Measurements from ENCODE around the gene RNASE8. TPM values are rescaled to one million over a fixed set of nuclear protein-coding genes. Genes with fewer than 3 reads are reported as not detected.
A peak's percentile ranks its signal among the peaks of the same experiment; 100 is the strongest.

RNASE8 gene
- total and polyA plus RNA-seq, 8 donors = not detected

DNA sequence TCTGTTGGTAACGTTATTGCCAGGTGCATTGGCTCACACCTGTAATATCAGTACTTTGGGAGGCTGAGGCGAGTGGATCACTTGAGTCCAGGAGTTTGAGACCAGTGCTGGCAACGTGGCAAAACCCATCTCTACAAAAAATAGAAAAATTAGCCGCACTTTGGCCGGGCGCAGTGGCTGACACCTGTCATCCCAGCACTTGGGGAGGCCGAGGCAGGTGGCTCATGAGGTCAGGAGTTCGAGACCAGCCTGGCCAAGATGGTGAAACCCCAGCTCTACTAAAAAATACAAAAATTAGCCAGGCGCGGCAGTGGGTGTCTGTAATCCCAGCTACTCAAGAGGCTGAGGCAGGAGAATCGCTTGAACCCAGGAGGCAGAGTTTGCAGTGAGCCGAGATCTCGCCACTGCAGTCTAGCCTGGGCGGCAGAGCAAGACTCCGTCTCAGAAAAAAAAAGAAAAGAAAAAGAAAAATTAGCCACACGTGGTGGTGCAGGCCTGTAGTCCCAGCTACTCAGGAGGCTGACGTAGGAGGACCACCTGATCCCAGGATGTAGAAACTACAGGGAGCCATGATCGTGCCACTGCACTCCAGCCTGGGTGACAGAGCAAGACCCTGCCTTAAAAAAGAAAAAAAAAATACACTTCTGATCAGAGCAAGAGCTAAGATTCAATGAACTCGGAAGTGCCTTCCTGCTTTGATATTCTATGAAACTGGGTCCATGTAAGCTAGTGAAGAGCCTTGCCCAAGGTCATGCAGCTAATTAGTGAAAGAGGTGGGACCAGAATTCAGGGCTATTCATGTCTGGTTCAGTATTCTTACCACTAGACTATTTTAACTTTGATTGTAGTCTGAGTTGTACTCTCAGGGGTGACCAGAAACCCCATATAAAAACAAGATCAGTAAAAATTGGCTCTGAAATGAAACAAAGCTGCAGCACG lies 4.2 kb upstream of the RNASE8 start:
- peaks cover 3 to 30% (median 13%) of the 10 kb centered on the region in 4 donors for H3K4me1 ChIP-seq
- H3K4me3 ChIP-seq = no peak overlapping the region
- H3K27me3 ChIP-seq = no peaks in the 10 kb centered on the region
- 88 to 90% (median 90%) methylated on average over 20 of the region's 20 CpGs for WGBS, 5 donors
- TF ChIP-seq POLR2AphosphoS5 (IDR thresholded peaks at IDR 0.05) (no peak), POLR2A (IDR thresholded peaks at IDR 0.05) (no peak), EP300 (IDR thresholded peaks at IDR 0.05) (no peak)
- TF ChIP-seq, protein P1, sequence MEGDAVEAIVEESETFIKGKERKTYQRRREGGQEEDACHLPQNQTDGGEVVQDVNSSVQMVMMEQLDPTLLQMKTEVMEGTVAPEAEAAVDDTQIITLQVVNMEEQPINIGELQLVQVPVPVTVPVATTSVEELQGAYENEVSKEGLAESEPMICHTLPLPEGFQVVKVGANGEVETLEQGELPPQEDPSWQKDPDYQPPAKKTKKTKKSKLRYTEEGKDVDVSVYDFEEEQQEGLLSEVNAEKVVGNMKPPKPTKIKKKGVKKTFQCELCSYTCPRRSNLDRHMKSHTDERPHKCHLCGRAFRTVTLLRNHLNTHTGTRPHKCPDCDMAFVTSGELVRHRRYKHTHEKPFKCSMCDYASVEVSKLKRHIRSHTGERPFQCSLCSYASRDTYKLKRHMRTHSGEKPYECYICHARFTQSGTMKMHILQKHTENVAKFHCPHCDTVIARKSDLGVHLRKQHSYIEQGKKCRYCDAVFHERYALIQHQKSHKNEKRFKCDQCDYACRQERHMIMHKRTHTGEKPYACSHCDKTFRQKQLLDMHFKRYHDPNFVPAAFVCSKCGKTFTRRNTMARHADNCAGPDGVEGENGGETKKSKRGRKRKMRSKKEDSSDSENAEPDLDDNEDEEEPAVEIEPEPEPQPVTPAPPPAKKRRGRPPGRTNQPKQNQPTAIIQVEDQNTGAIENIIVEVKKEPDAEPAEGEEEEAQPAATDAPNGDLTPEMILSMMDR (IDR thresholded peaks at IDR 0.05) = no peak
- H3K27ac ChIP-seq = no peak overlapping the region
- DNase-seq = no peak
- no peaks in the 10 kb centered on the region for H3K9me3 ChIP-seq
- intact Hi-C loops (cut with DNase I; ENCODE audit: low total_unique reads) = no loop called here
- no peaks in the 10 kb centered on the region for H3K36me3 ChIP-seq

GRCh38 chr14:21054123-21054767 lies 3.4 kb upstream of the RNASE8 start:
- Histone ChIP-seq H3K4me1 (peaks cover 3 to 27% (median 13%) of the 10 kb centered on the region in 4 donors), H3K27ac (peak overlapping the region in 1 of 5 donors; percentile 60), H3K4me3 (no peak overlapping the region), H3K9me3 (no peaks in the 10 kb centered on the region), H3K27me3 (no peaks in the 10 kb centered on the region), H3K36me3 (no peaks in the 10 kb centered on the region)
- TF ChIP-seq POLR2A (IDR thresholded peaks at IDR 0.05) (no peak), POLR2AphosphoS5 (IDR thresholded peaks at IDR 0.05) (peak in 1 of 3 donors; percentile 13)
- TF ChIP-seq, protein P1 (IDR thresholded peaks at IDR 0.05) = no peak
- intact Hi-C loops (cut with DNase I; ENCODE audit: low total_unique reads) = no loop called here
- no peak for DNase-seq
- 25 to 45% (median 42%) methylated on average over 3 of the region's 3 CpGs for WGBS, 5 donors

DNA sequence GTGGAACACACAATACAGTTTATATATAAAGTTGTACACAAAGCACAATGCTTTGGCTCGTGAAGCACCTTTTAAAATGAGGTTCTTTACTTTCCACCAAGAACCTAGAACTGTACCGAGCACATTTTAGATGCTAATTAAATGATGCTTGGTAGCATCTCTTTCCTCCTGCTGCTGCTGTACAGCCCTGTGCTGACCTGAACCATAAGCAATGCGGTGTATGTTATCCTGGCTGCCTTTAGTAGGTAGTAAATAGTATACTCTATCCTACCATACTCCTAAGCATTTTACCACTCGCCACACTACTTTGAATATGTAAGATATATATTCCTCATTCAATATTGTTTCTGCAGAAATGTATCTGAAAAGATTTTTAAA lies 2.9 kb upstream of the RNASE8 start:
- TF ChIP-seq, protein P1 (IDR thresholded peaks at IDR 0.05) = no peak
- no peak for TF ChIP-seq EP300 (IDR thresholded peaks at IDR 0.05)
- TF ChIP-seq POLR2A (IDR thresholded peaks at IDR 0.05) = no peak
- no peak for TF ChIP-seq POLR2AphosphoS5 (IDR thresholded peaks at IDR 0.05)
- Histone ChIP-seq H3K36me3 (no peaks in the 10 kb centered on the region), H3K4me1 (peaks cover 3 to 27% (median 13%) of the 10 kb centered on the region in 4 donors), H3K27ac (peak overlapping the region in 1 of 5 donors; percentile 60), H3K9me3 (no peaks in the 10 kb centered on the region), H3K27me3 (no peaks in the 10 kb centered on the region), H3K4me3 (no peak overlapping the region)
- no peak for DNase-seq
- intact Hi-C loops (cut with DNase I; ENCODE audit: low total_unique reads) = no loop called here
- 42 to 68% (median 59%) methylated on average over 4 of the region's 4 CpGs for WGBS, 5 donors

DNA sequence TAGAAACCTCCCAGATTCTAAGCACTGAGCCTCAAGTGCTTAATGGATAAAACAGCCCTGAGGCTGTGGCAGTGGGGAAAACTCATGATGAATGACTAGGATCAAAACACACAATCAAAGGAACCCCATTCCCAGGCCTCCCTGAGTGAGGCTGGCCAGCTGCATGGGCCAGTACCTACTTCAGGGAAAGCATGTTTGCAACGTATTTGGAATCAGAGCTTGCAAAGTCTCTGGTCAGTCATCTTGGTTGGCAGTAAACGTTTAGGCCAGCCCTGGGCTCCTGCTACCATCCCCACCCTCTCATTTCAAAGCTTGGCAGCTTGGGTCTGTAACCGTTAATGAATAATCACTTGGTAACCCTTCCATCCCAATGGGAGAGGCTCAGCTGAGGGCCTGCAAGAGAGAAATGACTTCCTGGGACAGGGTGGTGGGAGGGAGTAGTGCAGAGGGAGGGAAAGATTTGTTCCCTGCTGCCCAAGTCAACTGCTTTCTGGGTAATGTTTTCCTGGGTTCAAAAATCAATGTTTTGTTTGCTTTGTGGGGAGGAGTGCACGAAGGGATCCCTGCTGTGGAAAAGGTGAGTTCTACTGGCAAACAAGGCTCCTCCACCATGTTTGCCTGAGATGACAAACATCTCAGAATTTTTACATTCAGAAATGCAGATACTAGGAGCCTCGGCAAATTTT lies 2.0 kb upstream of the RNASE8 start:
- H3K27me3 ChIP-seq = no peaks in the 10 kb centered on the region
- intact Hi-C loops (cut with DNase I; ENCODE audit: low total_unique reads) = no loop called here
- peak overlapping the region in 3 of 5 donors; percentile 0 to 60 (median 1) for H3K27ac ChIP-seq
- no peaks in the 10 kb centered on the region for H3K9me3 ChIP-seq
- DNase-seq = peak in 1 of 2 donors; percentile 35
- no peak for TF ChIP-seq EP300 (IDR thresholded peaks at IDR 0.05)
- 24 to 51% (median 39%) methylated on average over 5 of the region's 5 CpGs for WGBS, 5 donors
- H3K4me3 ChIP-seq = no peak overlapping the region
- H3K36me3 ChIP-seq = no peaks in the 10 kb centered on the region
- peaks cover 3 to 33% (median 17%) of the 10 kb centered on the region in 4 donors for H3K4me1 ChIP-seq

Measured in stomach (tissue), 9 donors.